Measurements from ENCODE around the gene OR2D3. TPM values are rescaled to one million over a fixed set of nuclear protein-coding genes. Genes with fewer than 3 reads are reported as not detected.

The OR2D3 gene
- total RNA-seq, result not detected in 2 replicates

GRCh38 chr11:6920702-6921101 lies at the start of gene OR2D3:
OR2D3 (plus strand) TSS chr11:6921002; CDS start chr11:6921002, 0 bp downstream.

GRCh38 chr11:6876325-6876724 lies 44.5 kb upstream of the OR2D3 start, which contains the start of gene OR10A4:
OR10A4 (plus strand) TSS chr11:6876625; CDS start chr11:6876648, 23 bp downstream.

GRCh38 chr11:6892400-6892799 lies 28.4 kb upstream of the OR2D3 start, which contains the start of gene OR2D2:
OR2D2 (minus strand) TSS chr11:6892500; CDS start chr11:6892500, 0 bp downstream.

GRCh38 chr11:6926208-6927029 lies 5.6 kb downstream of the OR2D3 start, which contains the start of gene ZNF215:
ZNF215 (plus strand) TSS chr11:6926426; CDS start chr11:6932273, 5,847 bp downstream.

Other genes starting within 250 kb of the OR2D3 start
- gene MRPL17, start 237.7 kb upstream of the OR2D3 start, total RNA-seq, result 89.4 and 114 TPM in 2 replicates
- gene OR2AG2, start 149.0 kb upstream of the OR2D3 start, total RNA-seq, result 0.18 and 0.29 TPM in 2 replicates
- gene OR2AG1, start 138.0 kb upstream of the OR2D3 start, total RNA-seq, result not detected in 2 replicates
- not detected in 2 replicates for gene OR6A2, start 121.3 kb upstream of the OR2D3 start, total RNA-seq
- not detected in 2 replicates for gene OR10A5, start 75.3 kb upstream of the OR2D3 start, total RNA-seq
- gene OR10A2, start 57.9 kb upstream of the OR2D3 start, total RNA-seq, result not detected in 2 replicates
- gene OR10A4, start 44.4 kb upstream of the OR2D3 start, total RNA-seq, result not detected in 2 replicates
- gene OR2D2, start 28.5 kb upstream of the OR2D3 start, total RNA-seq, result not detected in 2 replicates
- 5.7 and 6.3 TPM in 2 replicates for gene ZNF215, start 5.4 kb downstream of the OR2D3 start, total RNA-seq
- 2.1 and 2.3 TPM in 2 replicates for gene ZNF214, start 99.3 kb downstream of the OR2D3 start, total RNA-seq
- under 0.01 TPM in 1 of 2 replicates, not detected in the other for gene NLRP14, start 99.5 kb downstream of the OR2D3 start, total RNA-seq
- gene RBMXL2, start 168.0 kb downstream of the OR2D3 start, total RNA-seq, result not detected in 2 replicates

Data from myometrial cell (primary cell).